Brain pericyte (primary cell): ENCODE results near the gene TSSC4.

Source experiments
- DNase-seq: peaks from one replicate; pipeline ENCODE4 v3.0.0-alpha.2; 2012; ENCODE audit warnings: low read depth, low spot score

The TSSC4 gene

GRCh38 chr11:2386591-2386990 is 14.0 kb upstream of the TSSC4 start:
- DNase-seq = no peak

GRCh38 chr11:2387266-2387987 is 13.1 kb upstream of the TSSC4 start:
- DNase-seq = no peak

- DNase-seq = no peak
Measured at GRCh38 chr11:2388431-2389376, 11.8 kb upstream of the TSSC4 start.

- DNase-seq = no peak
Measured at GRCh38 chr11:2389377-2390026, 11.0 kb upstream of the TSSC4 start.

GRCh38 chr11:2390091-2390724 is 10.3 kb upstream of the TSSC4 start:
- no peak for DNase-seq

GRCh38 chr11:2390725-2391151 is 9.8 kb upstream of the TSSC4 start:
- no peak for DNase-seq

GRCh38 chr11:2391181-2391975 is 9.2 kb upstream of the TSSC4 start:
- DNase-seq = no peak

- DNase-seq = no peak
Measured at GRCh38 chr11:2392241-2392959, 8.2 kb upstream of the TSSC4 start.

- DNase-seq = no peak
Measured at GRCh38 chr11:2393111-2393868, 7.3 kb upstream of the TSSC4 start.

- no peak for DNase-seq
Measured at GRCh38 chr11:2393941-2394817, 6.4 kb upstream of the TSSC4 start.

GRCh38 chr11:2394818-2395105 is 5.8 kb upstream of the TSSC4 start:
- no peak for DNase-seq

GRCh38 chr11:2395211-2395730 is 5.3 kb upstream of the TSSC4 start:
- no peak for DNase-seq

- DNase-seq = no peak
Measured at GRCh38 chr11:2395856-2396255, 4.7 kb upstream of the TSSC4 start.

GRCh38 chr11:2396471-2396870 is 4.1 kb upstream of the TSSC4 start:
- no peak for DNase-seq

- no peak for DNase-seq
Measured at GRCh38 chr11:2397005-2397404, 3.5 kb upstream of the TSSC4 start.

GRCh38 chr11:2398664-2399355 is 1.7 kb upstream of the TSSC4 start:
- DNase-seq = no peak

- DNase-seq = no peak
Measured at GRCh38 chr11:2399488-2400068, 972 bp upstream of the TSSC4 start.
